ENCODE results near the gene MAP7.

DNA sequence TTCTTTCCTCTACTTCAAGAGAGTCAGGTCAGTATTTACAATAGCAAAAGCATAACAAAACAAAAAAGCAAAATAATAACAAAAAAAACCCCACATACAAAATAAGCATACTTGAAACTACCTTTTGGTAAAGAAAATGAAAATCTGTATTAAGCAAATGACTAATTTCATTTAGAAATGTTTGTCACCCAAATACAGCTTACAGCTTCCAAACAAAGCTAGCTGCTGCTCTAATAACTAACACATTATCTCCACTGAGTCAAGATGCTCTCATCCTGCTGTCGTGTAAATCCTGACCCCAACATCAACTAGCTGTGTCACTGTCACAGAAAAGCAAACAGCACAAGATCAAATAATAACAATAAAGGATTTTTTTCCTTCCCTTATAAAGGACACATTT, 21.7 kb downstream of the MAP7 start:
- TF ChIP-seq, protein P1, sequence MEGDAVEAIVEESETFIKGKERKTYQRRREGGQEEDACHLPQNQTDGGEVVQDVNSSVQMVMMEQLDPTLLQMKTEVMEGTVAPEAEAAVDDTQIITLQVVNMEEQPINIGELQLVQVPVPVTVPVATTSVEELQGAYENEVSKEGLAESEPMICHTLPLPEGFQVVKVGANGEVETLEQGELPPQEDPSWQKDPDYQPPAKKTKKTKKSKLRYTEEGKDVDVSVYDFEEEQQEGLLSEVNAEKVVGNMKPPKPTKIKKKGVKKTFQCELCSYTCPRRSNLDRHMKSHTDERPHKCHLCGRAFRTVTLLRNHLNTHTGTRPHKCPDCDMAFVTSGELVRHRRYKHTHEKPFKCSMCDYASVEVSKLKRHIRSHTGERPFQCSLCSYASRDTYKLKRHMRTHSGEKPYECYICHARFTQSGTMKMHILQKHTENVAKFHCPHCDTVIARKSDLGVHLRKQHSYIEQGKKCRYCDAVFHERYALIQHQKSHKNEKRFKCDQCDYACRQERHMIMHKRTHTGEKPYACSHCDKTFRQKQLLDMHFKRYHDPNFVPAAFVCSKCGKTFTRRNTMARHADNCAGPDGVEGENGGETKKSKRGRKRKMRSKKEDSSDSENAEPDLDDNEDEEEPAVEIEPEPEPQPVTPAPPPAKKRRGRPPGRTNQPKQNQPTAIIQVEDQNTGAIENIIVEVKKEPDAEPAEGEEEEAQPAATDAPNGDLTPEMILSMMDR (conservative IDR thresholded peaks at IDR 0.05): no peak
- no peak for TF ChIP-seq ZFX (IDR thresholded peaks at IDR 0.05)
